Prostate gland (tissue), 2 donors: ENCODE data around the gene TBX15. TPM values are rescaled to one million over a fixed set of nuclear protein-coding genes. Genes with fewer than 3 reads are reported as not detected.

Experiments
- DNase-seq: peaks from one replicate; pipeline ENCODE4 v3.0.0-alpha.2; 2019; ENCODE audit warnings: low spot score
- H3K27ac ChIP-seq, 2 donors: fragments of 200-600 bp; sonication (generic); 2 replicates each; pipeline ENCODE4 v1.5.1; 2017 to 2019
- H3K27me3 ChIP-seq: fragments of 200-600 bp; sonication (generic); replicated peaks from 2 replicates; pipeline ENCODE4 v1.5.1; 2019; ENCODE audit not compliant: insufficient read depth
- H3K36me3 ChIP-seq, 2 donors: fragments of 200-600 bp; sonication (generic); 1 replicate in 1 of 2; 2 replicates in 1 of 2; pipeline versions ENCODE4 v1.5.1 to v1.8.1; 2017 to 2019
- H3K4me1 ChIP-seq: fragments of 200-600 bp; sonication (generic); replicated peaks from 2 replicates; pipeline ENCODE4 v1.5.1; 2019
- H3K4me3 ChIP-seq, 2 donors: fragments of 200-600 bp; sonication (generic); 2 replicates each; pipeline ENCODE4 v1.5.1; 2017 to 2019
- H3K9me3 ChIP-seq: fragments of 200-600 bp; sonication (generic); 2 replicates; pipeline ENCODE4 v1.5.1; 2017
- CTCF ChIP-seq, 4 experiments: fragments of 200-600 bp in 2 of 4; fragments of 450-650 bp in 2 of 4; sonication (generic) in 2 of 4; IDR thresholded peaks; 1 replicate in 3 of 4; 2 replicates in 1 of 4; pipeline ENCODE4 v1.5.1; 2016 to 2019; ENCODE audit warnings: antibody characterized with exemption in 4 of 4, mild to moderate bottlenecking in 2 of 4, moderate library complexity in 2 of 4
- POLR2A ChIP-seq: fragments of 450-650 bp; IDR thresholded peaks from one replicate; pipeline ENCODE4 v1.6.1; 2016; ENCODE audit warnings: antibody characterized with exemption, mild to moderate bottlenecking
- POLR2AphosphoS5 ChIP-seq: sonication (generic); formaldehyde crosslinking; IDR thresholded peaks from one replicate; pipeline ENCODE4 v1.6.1; 2017; ENCODE audit warnings: antibody characterized with exemption
- WGBS: methylation state at CpG from one replicate; pipeline ENCODE4 v1.1.5; 2018; 5-methylcytosine and 5-hydroxymethylcytosine counted together
- intact Hi-C: fragments of 100-400 bp; cut with DNase I; formaldehyde crosslinking; loops from one replicate; pipeline ENCODE4 v1.14.2; 2022
- total RNA-seq, 2 donors: library from RNA; depleted of rRNA; stranded (reverse); fragments of >200 nt; gene quantifications; one replicate each; pipeline ENCODE4 v1.1.0, GENCODE V29; 2016

TBX15 gene
- total RNA-seq, 2 donors from 2014 or later = 0.40 to 0.87 TPM

- H3K4me1 ChIP-seq = peaks cover 3% of the 10 kb centered on the region
- H3K36me3 ChIP-seq = no peaks in the 10 kb centered on the region
- H3K4me3 ChIP-seq = no peak overlapping the region
- TF ChIP-seq POLR2A (no peak), POLR2AphosphoS5 (no peak), CTCF (IDR thresholded peaks at IDR 0.05) (no peak)
- H3K9me3 ChIP-seq = no peaks in the 10 kb centered on the region
- H3K27ac ChIP-seq = no peak overlapping the region
- intact Hi-C loops = loop anchor here (5.0 kb wide), 1 partner anchor 854 kb away; no protein-coding TSS in a partner anchor
- no peak for DNase-seq
- 5% methylated on average over 72 of the region's 81 CpGs for WGBS
- peaks cover 34% of the 10 kb centered on the region for H3K27me3 ChIP-seq
Observed at GRCh38 chr1:119006406-119007279, 18.5 kb upstream of the TBX15 start.

- intact Hi-C loops = loop anchor here (5.0 kb wide), 1 partner anchor 854 kb away; no protein-coding TSS in a partner anchor
- Histone ChIP-seq H3K9me3 (no peaks in the 10 kb centered on the region), H3K27me3 (peaks cover 38% of the 10 kb centered on the region), H3K4me3 (no peak overlapping the region), H3K4me1 (peaks cover 3% of the 10 kb centered on the region), H3K27ac (no peak overlapping the region), H3K36me3 (no peaks in the 10 kb centered on the region)
- no peak for TF ChIP-seq CTCF (IDR thresholded peaks at IDR 0.05)
- TF ChIP-seq POLR2AphosphoS5 = no peak
- TF ChIP-seq POLR2A = no peak
- DNase-seq = no peak
- 10% methylated on average over 17 of the region's 17 CpGs for WGBS
Observed at GRCh38 chr1:119005724-119006405, 17.7 kb upstream of the TBX15 start.

GRCh38 chr1:119004781-119005180 lies 16.6 kb upstream of the TBX15 start:
- H3K27ac ChIP-seq = no peak overlapping the region
- no peak for DNase-seq
- H3K4me1 ChIP-seq = peaks cover 3% of the 10 kb centered on the region
- no peaks in the 10 kb centered on the region for H3K36me3 ChIP-seq
- 56% methylated on average over 2 of the region's 2 CpGs for WGBS
- intact Hi-C loops = loop anchor here (5.0 kb wide), 1 partner anchor 852 kb away; no protein-coding TSS in a partner anchor
- TF ChIP-seq POLR2AphosphoS5 = no peak
- TF ChIP-seq CTCF (IDR thresholded peaks at IDR 0.05) = no peak
- TF ChIP-seq POLR2A = no peak
- H3K27me3 ChIP-seq = peaks cover 45% of the 10 kb centered on the region
- H3K4me3 ChIP-seq = no peak overlapping the region
- H3K9me3 ChIP-seq = no peaks in the 10 kb centered on the region

- intact Hi-C loops = no loop called here
- no peak overlapping the region for H3K27ac ChIP-seq
- H3K4me1 ChIP-seq = peaks cover 3% of the 10 kb centered on the region
- no peak for DNase-seq
- H3K36me3 ChIP-seq = no peaks in the 10 kb centered on the region
- H3K4me3 ChIP-seq = no peak overlapping the region
- TF ChIP-seq CTCF (IDR thresholded peaks at IDR 0.05) (no peak), POLR2AphosphoS5 (no peak), POLR2A (no peak)
- WGBS = 26% methylated on average over 5 of the region's 5 CpGs
- no peaks in the 10 kb centered on the region for H3K9me3 ChIP-seq
- peaks cover 52% of the 10 kb centered on the region for H3K27me3 ChIP-seq
Observed at GRCh38 chr1:119004129-119004527, 16.0 kb upstream of the TBX15 start.
